Right renal cortex interstitium (tissue), 3 donors: Measurements from ENCODE around the gene GRID2. TPM values are rescaled to one million over a fixed set of nuclear protein-coding genes. Genes with fewer than 3 reads are reported as not detected.

ENCODE experiments used
- DNase-seq, 3 donors: peaks; one replicate each; pipeline ENCODE4 v3.0.0-alpha.2; 2013; ENCODE audit warnings: low read depth in 3 of 3, low spot score in 2 of 3
- polyA plus RNA-seq, 3 donors: library from polyadenylated mRNA; unstranded; fragments of 120-200 nt; gene quantifications; one replicate each; pipeline ENCODE4 v1.2.1, GENCODE V29; 2013; ENCODE audit not compliant: insufficient read length in 3 of 3

Gene GRID2
- polyA plus RNA-seq, 3 donors: 4.9 to 7.5 (median 7.2) TPM

DNA sequence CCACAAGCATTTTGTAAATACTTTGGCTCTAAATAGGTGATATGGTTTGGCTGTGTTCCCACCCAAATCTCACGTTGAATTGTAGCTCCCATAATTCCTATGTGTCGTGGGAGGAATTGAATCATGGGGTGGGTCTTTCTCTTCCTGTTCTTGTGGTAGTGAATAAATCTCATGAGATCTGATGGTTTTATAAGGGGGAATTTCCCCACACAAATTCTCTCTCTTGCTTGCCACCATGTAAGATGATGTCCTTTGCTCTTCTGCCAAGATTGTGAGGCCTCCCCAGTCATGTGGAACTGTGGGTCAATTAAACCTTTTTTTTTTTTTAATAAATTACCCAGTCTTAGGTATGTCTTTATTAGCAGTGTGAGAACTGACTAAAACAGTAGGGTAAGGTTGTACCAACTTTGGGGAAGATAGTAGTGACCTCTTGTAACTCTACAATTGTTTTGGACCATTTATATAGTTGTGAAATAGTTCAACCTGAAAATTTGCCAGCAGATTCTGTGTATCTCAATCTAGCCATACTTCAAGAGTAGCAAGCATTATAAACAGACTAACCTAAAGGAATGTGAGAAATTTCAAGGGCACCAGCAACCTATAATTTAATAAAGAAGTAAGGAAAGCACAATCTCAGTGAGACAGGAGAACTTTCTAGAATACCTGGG, 727.8 kb downstream of the GRID2 start:
- no peak for DNase-seq

- no peak for DNase-seq
Observed at GRCh38 chr4:93042746-93043145, 739.0 kb downstream of the GRID2 start.

GRCh38 chr4:93053140-93053539, 749.4 kb downstream of the GRID2 start:
- no peak for DNase-seq

- no peak for DNase-seq
Observed at GRCh38 chr4:93061826-93062225, 758.1 kb downstream of the GRID2 start.

DNA sequence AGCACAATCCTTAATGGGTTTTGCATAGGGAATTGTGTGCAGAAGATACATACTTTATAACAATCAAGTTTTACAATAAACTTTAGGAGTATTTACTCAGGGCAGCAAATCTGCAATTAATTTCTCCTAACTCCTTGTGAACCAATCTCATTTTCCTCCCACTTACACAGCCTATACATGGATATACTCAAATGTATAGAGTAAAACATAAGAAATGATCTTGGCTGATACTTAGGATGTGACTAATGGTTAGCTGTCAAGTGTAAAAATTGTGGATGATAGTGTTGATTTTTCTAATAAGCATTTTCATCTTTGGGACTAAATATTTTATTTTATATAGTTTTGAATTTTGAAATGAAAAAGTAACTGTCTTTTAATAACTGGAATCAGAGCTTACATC, 759.6 kb downstream of the GRID2 start:
- no peak for DNase-seq

DNA sequence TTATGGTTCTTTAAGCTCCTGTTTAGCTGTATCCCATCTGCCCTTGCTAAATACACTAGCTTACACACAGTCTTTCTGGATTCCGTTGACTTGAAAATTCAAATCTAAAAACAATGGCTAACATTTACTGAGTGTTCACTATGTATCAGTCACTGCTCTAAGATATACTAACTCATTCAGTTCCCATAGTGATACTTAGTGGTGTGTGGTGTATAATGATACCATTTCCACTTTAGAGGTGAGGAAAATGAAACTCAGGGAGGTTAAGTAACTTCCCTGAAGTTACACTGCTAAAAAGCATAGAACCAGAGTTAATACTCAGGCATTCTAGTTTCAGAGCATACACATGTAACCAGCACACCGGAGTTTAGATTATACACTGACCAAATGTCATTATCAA, 762.0 kb downstream of the GRID2 start:
- DNase-seq: no peak

GRCh38 chr4:93066749-93067148, 763.0 kb downstream of the GRID2 start:
- no peak for DNase-seq

DNA sequence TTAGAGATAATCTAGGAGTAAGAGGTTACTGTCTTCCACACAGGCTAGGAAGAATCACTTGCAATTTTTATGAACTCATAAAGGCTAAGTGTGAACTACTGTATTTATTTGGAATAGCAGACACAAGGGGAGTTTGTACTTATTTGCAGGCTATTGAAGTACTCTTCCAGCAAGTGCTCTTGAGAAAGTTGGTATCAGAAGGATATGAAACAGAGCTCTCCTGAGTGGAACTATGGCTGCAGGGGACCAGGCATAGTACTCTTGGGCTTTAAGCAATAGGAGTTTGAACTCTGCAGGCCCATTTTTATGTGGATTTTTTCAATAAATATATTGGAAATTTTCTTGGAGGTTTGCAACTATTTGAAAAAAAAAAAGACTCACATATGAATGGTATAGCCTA, 768.5 kb downstream of the GRID2 start:
- DNase-seq: no peak

GRCh38 chr4:93080316-93080715, 776.5 kb downstream of the GRID2 start:
- no peak for DNase-seq

DNA sequence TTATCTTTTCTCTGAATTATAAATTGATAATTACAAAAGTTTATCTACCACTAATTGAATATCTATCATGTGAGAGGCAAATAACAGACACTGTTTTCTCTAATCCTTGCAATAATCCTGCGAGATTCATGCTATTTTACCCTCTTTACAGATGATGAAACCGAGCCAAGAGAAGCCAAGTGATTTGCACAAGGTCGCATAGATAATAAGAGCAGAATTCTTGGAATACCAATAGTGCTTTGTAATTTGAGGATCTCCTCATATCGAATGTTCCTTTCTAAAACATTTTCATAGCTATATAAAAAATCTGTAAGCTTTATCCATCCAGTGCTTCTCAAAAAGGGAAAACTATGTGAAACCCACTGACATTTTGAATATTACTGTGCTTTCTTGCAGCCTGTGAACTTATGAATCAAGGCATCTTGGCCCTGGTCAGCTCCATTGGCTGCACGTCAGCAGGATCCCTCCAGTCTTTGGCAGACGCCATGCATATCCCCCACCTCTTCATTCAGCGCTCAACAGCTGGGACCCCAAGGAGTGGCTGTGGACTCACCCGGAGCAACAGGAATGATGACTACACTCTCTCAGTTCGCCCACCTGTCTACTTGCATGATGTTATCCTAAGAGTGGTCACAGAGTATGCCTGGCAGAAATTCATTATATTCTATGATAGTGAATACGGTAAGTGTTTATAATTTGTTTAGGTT, 781.0 kb downstream of the GRID2 start:
- DNase-seq: no peak

- no peak for DNase-seq
Observed at GRCh38 chr4:93086356-93086755, 782.6 kb downstream of the GRID2 start.

DNA sequence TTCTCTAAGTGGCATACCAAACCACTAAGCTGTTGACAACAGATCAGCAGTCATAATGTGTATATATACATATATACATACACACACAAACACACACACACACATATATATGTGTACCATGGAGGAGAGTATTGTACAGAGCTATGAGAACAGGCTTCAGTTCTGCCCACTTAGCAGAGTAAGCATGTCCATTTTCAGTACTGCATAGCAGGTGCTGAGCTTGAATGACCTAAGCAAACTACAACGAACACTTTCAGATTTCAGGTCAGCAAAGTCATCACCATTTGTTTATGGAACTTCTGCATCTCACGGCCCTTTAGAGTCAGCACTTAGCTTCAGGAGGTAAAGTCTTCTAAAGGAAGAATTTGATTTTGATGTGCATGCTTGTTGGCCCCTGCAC, 789.0 kb downstream of the GRID2 start:
- DNase-seq: no peak

DNA sequence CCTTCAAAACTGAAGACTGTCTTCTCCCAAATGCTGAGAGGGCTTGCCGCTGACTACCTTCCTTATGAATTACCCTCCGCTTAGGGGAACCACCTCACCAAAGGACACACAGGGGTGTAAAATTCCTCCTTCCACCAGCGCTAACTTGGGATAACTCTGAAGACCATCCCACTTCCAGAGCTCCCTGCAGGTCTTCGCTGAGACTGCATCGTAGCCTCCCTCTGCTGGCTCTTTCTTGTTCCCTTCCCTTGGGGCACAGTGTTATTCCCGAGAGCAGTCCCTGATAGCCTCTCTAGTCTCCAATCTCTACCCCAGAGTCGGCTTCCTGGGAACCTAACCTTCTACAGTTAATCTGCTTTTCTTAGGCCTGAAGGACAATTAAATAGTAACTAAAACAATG, 799.3 kb downstream of the GRID2 start:
- no peak for DNase-seq

DNA sequence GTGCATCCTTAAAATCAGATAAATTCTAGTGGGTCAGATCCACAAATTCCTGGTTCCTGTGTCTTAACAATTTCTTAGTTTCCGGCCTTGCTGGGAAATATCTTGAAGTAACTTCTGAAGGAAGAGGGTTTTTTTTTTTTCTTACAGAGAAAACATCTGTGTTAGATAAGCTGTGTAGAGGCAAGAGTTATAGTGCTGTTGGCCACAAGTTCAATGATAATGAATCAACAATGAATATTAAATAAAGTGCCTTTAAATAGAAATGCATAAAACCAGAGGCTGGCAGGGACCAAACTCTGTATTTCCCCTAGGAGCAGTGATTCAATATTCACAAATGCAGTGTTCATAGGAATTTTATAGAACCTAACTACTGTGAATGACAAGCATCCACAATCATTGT, 812.9 kb downstream of the GRID2 start:
- no peak for DNase-seq

- no peak for DNase-seq
Observed at GRCh38 chr4:93127489-93127888, 823.7 kb downstream of the GRID2 start.

- DNase-seq: no peak
Observed at GRCh38 chr4:93132631-93133030, 828.9 kb downstream of the GRID2 start.

DNA sequence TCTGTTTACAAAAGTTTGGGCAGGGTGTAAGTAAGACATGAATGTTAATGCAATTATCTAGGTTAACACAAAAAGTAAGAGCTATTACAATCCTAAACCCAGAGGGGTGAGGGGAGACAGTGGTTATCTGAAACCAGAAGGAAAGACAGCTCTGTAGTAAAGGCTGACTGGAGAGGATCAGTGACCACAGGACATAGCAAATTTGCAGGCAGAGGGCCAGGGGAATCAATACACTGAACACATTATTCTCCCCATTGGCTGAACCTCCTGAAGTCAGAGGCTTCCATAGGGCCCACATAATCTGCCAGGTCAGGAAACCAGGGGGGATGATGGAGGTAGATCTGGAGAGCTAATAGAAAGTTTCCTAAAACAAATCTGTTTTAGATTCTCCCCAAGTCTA, 835.4 kb downstream of the GRID2 start:
- DNase-seq: no peak

GRCh38 chr4:93143902-93144301, 840.1 kb downstream of the GRID2 start:
- DNase-seq: no peak

DNA sequence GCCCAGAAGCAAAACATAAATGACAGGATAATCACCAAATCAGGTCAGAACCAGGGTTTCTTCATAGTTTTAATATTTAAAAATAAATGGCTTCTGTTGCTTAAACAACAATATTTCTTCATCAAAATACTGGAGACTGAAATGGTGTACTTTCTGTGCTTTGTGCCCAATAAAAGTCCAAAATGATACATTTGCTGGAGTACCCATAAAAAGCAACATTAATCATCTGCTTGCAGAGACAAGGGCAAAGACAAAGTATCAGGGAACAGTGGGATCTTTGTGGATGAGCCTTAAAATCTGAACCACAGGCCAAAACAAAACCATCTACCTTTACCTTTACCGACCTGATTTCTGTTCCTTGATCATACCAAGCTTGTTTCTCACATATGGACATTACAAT, 840.9 kb downstream of the GRID2 start:
- DNase-seq: no peak

- DNase-seq: peak in 2 of 3 donors; percentile 21 to 38
Observed at GRCh38 chr4:93147524-93148212, 843.9 kb downstream of the GRID2 start.

- DNase-seq: no peak
Observed at GRCh38 chr4:93152491-93152890, 848.7 kb downstream of the GRID2 start.

DNA sequence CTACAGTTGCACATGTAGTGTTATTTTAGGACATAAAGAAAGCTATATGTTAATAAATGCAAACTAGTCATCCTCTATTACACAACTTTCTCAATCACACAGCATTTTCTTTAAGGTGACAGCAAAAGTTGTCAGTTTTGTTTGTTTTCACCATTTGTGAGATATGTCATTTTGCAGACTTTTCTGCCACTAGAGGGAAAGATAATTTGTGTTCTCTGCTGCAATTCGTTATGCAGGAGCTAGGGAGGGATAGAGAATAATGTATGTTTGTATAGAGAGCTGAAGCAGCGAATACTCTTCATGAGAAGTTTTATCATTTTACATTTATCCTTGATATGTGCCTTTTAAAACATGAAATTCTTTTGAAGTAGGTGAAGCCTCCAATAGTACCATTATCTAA, 854.2 kb downstream of the GRID2 start:
- no peak for DNase-seq
